ENCODE data around the gene ALPI.

Gene ALPI

DNA sequence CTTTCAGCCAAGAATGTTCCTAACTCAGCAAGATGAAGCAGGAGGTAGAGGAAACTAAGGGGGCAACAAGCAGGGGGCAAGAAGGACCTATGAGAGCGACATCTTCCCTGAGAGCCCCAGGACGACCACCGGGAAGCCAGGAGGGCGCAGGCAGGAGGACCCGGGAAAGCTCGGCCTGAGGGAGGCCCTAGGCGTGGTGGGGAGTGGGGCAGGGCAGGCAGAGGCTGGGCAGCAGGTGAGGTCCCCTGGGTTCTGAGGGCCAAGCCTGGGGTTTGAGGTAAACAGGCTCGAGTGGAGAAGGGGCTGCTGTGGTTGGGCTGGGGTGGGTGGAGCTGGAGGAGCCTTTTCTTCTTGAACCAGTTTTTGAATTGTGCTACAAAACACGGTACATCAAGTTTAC is 1.3 kb upstream of the ALPI start:
- no peak for TF ChIP-seq CTCF (conservative IDR thresholded peaks at IDR 0.05)
- H3K27ac ChIP-seq = no peak overlapping the region

DNA sequence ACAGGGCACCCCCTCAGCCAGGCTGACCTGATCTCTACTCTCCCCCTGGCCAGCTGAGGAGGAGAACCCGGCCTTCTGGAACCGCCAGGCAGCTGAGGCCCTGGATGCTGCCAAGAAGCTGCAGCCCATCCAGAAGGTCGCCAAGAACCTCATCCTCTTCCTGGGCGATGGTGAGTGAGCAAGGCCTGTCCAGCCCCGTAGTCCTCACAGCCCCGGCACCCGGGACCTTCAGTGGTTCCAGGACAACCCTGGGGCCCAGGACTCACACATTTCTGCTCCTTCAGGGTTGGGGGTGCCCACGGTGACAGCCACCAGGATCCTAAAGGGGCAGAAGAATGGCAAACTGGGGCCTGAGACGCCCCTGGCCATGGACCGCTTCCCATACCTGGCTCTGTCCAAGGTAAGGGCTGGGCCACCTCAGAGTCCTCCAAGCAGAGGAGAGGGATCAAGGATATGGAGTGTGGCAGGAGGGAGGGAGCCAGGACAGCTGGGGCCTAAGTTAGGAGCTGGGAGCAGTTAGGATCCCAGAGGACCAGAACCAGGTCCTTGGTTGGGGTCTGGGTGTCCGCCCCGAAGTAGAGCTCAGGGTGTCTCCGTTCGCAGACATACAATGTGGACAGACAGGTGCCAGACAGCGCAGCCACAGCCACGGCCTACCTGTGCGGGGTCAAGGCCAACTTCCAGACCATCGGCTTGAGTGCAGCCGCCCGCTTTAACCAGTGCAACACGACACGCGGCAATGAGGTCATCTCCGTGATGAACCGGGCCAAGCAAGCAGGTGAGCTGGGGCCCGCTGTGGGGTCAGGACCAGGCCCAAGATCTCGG is 555 bp downstream of the ALPI start:
- TF ChIP-seq CTCF (conservative IDR thresholded peaks at IDR 0.05) = no peak

GRCh38 chr2:232457121-232458011 is 1.4 kb downstream of the ALPI start:
- no peak for TF ChIP-seq CTCF (conservative IDR thresholded peaks at IDR 0.05)

More for the DNA sequence above, 555 bp downstream of the ALPI start:
- no peak overlapping the region for H3K27ac ChIP-seq

DNA sequence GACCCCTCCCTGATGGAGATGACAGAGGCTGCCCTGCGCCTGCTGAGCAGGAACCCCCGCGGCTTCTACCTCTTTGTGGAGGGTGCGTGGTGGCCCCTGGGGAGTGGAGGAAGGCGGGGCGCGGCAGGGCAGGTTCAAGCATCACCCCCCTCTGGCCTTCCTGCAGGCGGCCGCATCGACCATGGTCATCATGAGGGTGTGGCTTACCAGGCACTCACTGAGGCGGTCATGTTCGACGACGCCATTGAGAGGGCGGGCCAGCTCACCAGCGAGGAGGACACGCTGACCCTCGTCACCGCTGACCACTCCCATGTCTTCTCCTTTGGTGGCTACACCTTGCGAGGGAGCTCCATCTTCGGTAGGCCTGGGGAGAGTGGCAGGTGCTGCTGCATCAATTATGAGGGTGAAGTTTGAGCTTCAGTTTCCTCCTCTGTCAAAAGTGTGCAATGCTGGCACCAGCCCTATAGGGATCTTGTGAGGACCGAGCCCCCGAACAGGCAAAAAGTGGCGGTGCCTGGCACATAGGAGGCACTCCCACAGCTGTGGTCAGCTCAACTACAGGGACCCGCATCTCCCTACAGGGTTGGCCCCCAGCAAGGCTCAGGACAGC is 2.2 kb downstream of the ALPI start:
- H3K27ac ChIP-seq = no peak overlapping the region
- no peak for TF ChIP-seq CTCF (conservative IDR thresholded peaks at IDR 0.05)

More at GRCh38 chr2:232457121-232458011, 1.4 kb downstream of the ALPI start:
- H3K27ac ChIP-seq = no peak overlapping the region

DNA sequence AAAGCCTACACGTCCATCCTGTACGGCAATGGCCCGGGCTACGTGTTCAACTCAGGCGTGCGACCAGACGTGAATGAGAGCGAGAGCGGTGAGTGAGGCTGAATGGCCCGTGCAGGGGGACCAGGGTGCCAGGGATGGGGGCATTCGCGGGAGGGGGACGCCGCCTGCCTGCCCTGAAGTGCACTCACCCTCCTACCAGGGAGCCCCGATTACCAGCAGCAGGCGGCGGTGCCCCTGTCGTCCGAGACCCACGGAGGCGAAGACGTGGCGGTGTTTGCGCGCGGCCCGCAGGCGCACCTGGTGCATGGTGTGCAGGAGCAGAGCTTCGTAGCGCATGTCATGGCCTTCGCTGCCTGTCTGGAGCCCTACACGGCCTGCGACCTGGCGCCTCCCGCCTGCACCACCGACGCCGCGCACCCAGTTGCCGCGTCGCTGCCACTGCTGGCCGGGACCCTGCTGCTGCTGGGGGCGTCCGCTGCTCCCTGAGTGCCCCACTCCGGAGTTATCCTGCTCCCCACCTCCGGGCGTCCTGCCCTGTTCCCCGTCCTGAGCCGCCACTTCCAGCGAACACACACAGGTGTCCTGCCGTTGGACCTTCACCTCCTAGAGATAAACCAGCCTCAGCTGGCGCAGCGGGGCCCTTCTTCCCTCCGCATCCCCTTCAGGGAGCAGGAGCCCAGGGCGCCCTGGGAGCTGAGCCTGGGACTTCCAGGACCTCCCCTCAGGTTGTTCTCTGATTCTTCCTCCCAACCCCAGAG is 2.9 kb downstream of the ALPI start:
- TF ChIP-seq CTCF (conservative IDR thresholded peaks at IDR 0.05) = no peak
- no peak overlapping the region for H3K27ac ChIP-seq

DNA sequence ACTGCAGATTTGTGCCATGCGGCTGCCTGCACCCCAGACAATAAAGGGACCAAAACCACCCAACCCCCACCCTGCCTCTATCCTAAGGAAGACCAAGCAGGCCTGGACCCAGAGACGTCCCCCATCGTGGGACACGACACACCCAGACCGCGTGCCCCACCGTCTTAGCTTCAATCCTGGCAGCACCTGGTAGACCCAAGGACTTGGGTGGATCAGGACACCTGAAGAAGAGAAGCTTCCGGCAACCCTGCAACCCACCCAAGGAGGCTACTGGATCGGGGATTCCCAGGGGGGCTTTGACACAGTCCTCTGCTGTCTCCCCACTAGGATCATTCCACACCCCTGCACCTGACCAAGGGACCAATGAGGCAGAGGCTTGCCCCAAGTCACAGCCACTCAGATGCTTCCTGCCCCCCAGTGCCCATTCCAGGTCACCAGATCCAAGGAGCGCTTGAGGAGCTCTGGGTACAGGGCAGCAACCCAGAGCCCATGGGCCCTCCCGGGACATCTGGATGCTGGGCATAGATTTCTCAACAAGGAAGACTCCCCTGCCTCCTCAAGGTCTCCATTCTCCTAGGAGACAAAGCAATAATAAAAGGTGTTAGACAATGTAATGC is 3.6 kb downstream of the ALPI start:
- no peak for TF ChIP-seq CTCF (conservative IDR thresholded peaks at IDR 0.05)

More for the DNA sequence above, 3.6 kb downstream of the ALPI start:
- no peak overlapping the region for H3K27ac ChIP-seq

Measured in VCaP (cell line).